ENCODE results near the gene PHIP. TPM values are rescaled to one million over a fixed set of nuclear protein-coding genes. Genes with fewer than 3 reads are reported as not detected.
A peak's percentile ranks its signal among the peaks of the same experiment; 100 is the strongest.

Gene PHIP
- total RNA-seq, 1 experiment from 2014 or later = 53.6 TPM

DNA sequence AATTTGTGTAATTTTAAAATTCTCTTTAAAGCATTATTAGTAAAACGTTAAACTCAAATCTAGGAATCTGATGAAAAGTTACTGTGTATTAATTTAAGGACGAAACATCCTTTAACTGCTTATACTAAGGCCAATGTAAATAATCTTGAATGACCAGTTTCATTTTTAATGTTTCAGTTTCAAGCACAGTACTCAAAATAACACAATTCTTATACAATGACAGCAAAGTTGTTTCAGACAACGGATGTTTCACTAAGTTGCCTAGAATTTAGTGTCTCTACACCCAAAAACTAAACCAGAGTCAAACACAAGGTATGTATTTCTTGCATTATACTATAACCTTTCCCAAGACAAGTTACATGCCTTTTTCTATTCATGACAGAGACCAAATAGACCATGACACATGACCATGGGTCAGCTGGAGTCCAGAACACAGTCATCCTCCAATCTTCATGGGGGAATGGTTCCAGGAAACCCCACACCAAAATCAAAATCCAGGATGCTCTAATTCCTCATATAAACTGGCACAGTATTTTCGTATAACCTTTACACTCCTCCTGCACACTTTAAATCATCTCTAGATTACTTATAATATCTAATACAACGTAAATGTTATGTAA, 7.7 kb downstream of the PHIP start:
- H2AFZ ChIP-seq (ENCODE audit: low read length) = no peak overlapping the region
- no peak overlapping the region for H3K18ac ChIP-seq (ENCODE audit: insufficient read length, low read depth, low read length)
- Mint-ChIP-seq H3K9me3 (no peaks in the 10 kb centered on the region), H3K36me3 (ENCODE audit: insufficient read depth in 1 of 3, low read depth in 3 of 3) (peaks cover 9 to 20% (median 13%) of the 10 kb centered on the region in 3 experiments; a peak in 6 of 7 replicates), H3K27me3 (ENCODE audit: low read depth) (no peaks in the 10 kb centered on the region), H3K27ac (peak overlapping the region in 1 of 3 experiments; percentile 69; a peak in 1 of 7 replicates), H3K4me3 (no peak overlapping the region; a peak in 1 of 5 replicates), H3K4me1 (peaks cover 26 to 32% of the 10 kb centered on the region in 2 experiments)
- H3K23ac ChIP-seq (ENCODE audit: insufficient read length, low read depth, low read length) = no peak overlapping the region
- H4K5ac ChIP-seq (ENCODE audit: insufficient read length, low read depth, low read length) = no peak overlapping the region
- no peak overlapping the region for H2BK20ac ChIP-seq (ENCODE audit: low read depth, low read length, poor library complexity, severe bottlenecking)
- H3K9me3 ChIP-seq (ENCODE audit: control insufficient read depth, low read depth, low read length) = no peaks in the 10 kb centered on the region
- H3K27me3 ChIP-seq (ENCODE audit: insufficient read depth, low read length) = no peaks in the 10 kb centered on the region
- no peak overlapping the region for H4K91ac ChIP-seq (ENCODE audit: insufficient read length, low read depth, low read length)
- H3K79me2 ChIP-seq (ENCODE audit: insufficient read depth, low read length) = peaks cover 20% of the 10 kb centered on the region; the same call in 1 of the 2 replicates
- no CpG with 5 or more reads among the region's 5 CpGs for WGBS (ENCODE audit: extremely low coverage, insufficient read length, low lambda C conversion rate)
- H4K8ac ChIP-seq (replicated peaks; ENCODE audit: insufficient read length, low read depth, low read length) = no peak overlapping the region
- H2AK5ac ChIP-seq (ENCODE audit: insufficient read length, low read length) = no peak overlapping the region
- no peak overlapping the region for H3T11ph ChIP-seq (ENCODE audit: low read length)
- no peaks in the 10 kb centered on the region; the same call in 1 of the 2 replicates for H3K4me1 ChIP-seq (ENCODE audit: insufficient read depth, low read length)
- H3K27ac ChIP-seq (ENCODE audit: insufficient read length, low read depth, low read length) = no peak overlapping the region
- TF ChIP-seq, protein P1, sequence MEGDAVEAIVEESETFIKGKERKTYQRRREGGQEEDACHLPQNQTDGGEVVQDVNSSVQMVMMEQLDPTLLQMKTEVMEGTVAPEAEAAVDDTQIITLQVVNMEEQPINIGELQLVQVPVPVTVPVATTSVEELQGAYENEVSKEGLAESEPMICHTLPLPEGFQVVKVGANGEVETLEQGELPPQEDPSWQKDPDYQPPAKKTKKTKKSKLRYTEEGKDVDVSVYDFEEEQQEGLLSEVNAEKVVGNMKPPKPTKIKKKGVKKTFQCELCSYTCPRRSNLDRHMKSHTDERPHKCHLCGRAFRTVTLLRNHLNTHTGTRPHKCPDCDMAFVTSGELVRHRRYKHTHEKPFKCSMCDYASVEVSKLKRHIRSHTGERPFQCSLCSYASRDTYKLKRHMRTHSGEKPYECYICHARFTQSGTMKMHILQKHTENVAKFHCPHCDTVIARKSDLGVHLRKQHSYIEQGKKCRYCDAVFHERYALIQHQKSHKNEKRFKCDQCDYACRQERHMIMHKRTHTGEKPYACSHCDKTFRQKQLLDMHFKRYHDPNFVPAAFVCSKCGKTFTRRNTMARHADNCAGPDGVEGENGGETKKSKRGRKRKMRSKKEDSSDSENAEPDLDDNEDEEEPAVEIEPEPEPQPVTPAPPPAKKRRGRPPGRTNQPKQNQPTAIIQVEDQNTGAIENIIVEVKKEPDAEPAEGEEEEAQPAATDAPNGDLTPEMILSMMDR (conservative IDR thresholded peaks at IDR 0.05) = no peak
- peaks cover 3% of the 10 kb centered on the region for H3K79me1 ChIP-seq (ENCODE audit: insufficient read depth, low read depth, low read length, poor library complexity, severe bottlenecking)
- no peak overlapping the region for H3K14ac ChIP-seq (ENCODE audit: insufficient read depth, low read length)
- H3K4ac ChIP-seq (ENCODE audit: low read depth, low read length) = no peak overlapping the region
- no peak overlapping the region for H3K56ac ChIP-seq (ENCODE audit: insufficient read length, low read depth, low read length)
- no peak overlapping the region for H2BK15ac ChIP-seq (ENCODE audit: low read depth, low read length)
- DNase-seq = no peak
- no peak overlapping the region for H3K4me2 ChIP-seq (ENCODE audit: insufficient read depth, insufficient read length, low read length)
- no peak overlapping the region for H2BK5ac ChIP-seq (ENCODE audit: insufficient read length, low read length)
- H2BK120ac ChIP-seq (ENCODE audit: low read depth, low read length, poor library complexity, severe bottlenecking) = no peak overlapping the region
- no peaks in the 10 kb centered on the region for H3K23me2 ChIP-seq (ENCODE audit: insufficient read length, low read depth, low read length, poor library complexity, severe bottlenecking)
- H4K20me1 ChIP-seq (ENCODE audit: control insufficient read depth, insufficient read depth, insufficient read length) = no peaks in the 10 kb centered on the region
- H3K9ac ChIP-seq (ENCODE audit: extremely low read depth, insufficient read length, low read length) = no peak overlapping the region
- no peak overlapping the region for H2BK12ac ChIP-seq (ENCODE audit: insufficient read length, low read depth, low read length)

Measured in H9 (cell line).